Effector memory CD4-positive, alpha-beta T cell (primary cell): ENCODE data around the gene HLA-DOA.

Source experiments
- DNase-seq, 3 donors: peaks; one replicate each; pipeline ENCODE4 v3.0.0-alpha.2; 2020
- H3K27ac ChIP-seq: 2 replicates; pipeline ENCODE4 v1.7.0; 2013; ENCODE audit warnings: mild to moderate bottlenecking, low read length, moderate library complexity; ENCODE audit not compliant: insufficient read depth, poor library complexity, severe bottlenecking
- H3K27me3 ChIP-seq: replicated peaks from 2 replicates; pipeline ENCODE4 v1.7.0; 2013; ENCODE audit warnings: mild to moderate bottlenecking, low read length; ENCODE audit not compliant: insufficient read depth, control insufficient read depth, poor library complexity, severe bottlenecking
- H3K36me3 ChIP-seq: 2 replicates; pipeline ENCODE4 v1.7.0; 2013; ENCODE audit warnings: mild to moderate bottlenecking, low read length, moderate library complexity; ENCODE audit not compliant: control insufficient read depth, insufficient read depth
- H3K4me1 ChIP-seq: 2 replicates; pipeline ENCODE4 v1.7.0; 2013; ENCODE audit warnings: low read length, mild to moderate bottlenecking; ENCODE audit not compliant: control insufficient read depth, insufficient read depth, poor library complexity, severe bottlenecking
- H3K4me3 ChIP-seq: 2 replicates; pipeline ENCODE4 v1.7.0; 2013; ENCODE audit warnings: low read length, low read depth, mild to moderate bottlenecking; ENCODE audit not compliant: insufficient read depth, poor library complexity, severe bottlenecking
- H3K9me3 ChIP-seq: 2 replicates; pipeline ENCODE4 v1.7.0; 2013; ENCODE audit warnings: mild to moderate bottlenecking, low read length, moderate library complexity; ENCODE audit not compliant: control insufficient read depth

HLA-DOA gene

DNA sequence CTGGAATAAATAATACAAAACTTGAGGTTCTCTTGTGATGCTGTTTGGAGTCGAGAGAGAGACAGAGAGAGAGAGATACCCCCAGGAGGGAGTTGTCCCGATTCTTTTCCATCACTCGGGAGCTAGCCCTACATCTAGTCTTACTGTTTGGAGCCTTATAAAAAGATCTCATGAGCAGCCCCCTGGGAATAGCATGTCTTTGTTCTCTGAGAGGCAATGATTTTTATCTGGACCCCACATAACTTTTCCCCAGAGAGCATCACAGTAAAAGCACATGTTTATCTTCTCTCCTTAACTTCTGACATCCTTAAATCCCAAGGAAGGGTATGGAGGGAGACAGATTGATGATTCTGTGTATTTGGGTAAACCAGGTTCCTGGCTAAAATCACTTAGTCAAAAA is 20.9 kb upstream of the HLA-DOA start:
- H3K36me3 ChIP-seq: no peaks in the 10 kb centered on the region
- DNase-seq: no peak
- no peaks in the 10 kb centered on the region for H3K27me3 ChIP-seq
- H3K4me1 ChIP-seq: no peaks in the 10 kb centered on the region
- H3K9me3 ChIP-seq: no peaks in the 10 kb centered on the region
- no peak overlapping the region for H3K4me3 ChIP-seq
- H3K27ac ChIP-seq: no peak overlapping the region

DNA sequence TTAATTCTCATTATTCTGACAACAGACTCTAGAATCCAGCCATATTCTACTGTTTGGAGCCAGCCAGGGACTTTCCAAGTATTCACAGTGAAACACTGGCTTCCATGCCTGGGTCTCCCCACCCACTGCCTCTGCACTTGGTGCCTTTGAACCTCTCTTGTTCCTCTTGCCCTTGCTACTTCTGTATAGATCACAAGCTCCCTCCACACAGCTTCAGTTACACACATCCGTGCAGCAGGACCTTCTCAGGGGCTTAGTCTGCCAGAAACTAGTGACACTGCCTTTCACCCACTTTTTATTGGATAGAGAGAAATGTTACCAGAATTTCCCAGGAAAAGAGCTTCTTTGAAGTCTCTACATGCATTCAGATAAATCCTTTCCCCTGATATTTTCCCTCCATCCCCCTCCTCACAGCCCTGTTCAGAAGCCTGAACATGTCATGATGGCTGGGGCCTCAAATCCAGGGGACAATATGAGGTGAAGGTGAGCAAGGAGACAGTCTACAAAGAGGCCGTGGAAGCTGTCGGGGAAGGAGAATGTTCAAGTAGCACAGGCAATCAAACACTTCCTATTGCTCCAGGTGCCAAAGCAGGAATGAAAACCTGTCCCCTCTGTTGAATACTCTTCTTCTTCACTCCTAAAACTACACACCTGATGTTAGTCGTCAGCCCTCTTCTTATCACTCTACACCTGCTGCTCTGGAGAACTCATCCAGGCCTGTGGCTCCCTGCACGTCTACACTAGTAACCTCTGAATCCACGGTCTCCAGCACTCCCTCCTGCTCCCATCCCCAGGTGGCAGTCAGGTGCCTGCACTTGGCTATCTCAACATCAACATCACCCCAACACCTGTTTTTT is 20.2 kb upstream of the HLA-DOA start:
- H3K27ac ChIP-seq: no peak overlapping the region
- H3K4me1 ChIP-seq: no peaks in the 10 kb centered on the region
- H3K36me3 ChIP-seq: no peaks in the 10 kb centered on the region
- H3K4me3 ChIP-seq: no peak overlapping the region
- DNase-seq: no peak
- H3K9me3 ChIP-seq: no peaks in the 10 kb centered on the region
- H3K27me3 ChIP-seq: no peaks in the 10 kb centered on the region

DNA sequence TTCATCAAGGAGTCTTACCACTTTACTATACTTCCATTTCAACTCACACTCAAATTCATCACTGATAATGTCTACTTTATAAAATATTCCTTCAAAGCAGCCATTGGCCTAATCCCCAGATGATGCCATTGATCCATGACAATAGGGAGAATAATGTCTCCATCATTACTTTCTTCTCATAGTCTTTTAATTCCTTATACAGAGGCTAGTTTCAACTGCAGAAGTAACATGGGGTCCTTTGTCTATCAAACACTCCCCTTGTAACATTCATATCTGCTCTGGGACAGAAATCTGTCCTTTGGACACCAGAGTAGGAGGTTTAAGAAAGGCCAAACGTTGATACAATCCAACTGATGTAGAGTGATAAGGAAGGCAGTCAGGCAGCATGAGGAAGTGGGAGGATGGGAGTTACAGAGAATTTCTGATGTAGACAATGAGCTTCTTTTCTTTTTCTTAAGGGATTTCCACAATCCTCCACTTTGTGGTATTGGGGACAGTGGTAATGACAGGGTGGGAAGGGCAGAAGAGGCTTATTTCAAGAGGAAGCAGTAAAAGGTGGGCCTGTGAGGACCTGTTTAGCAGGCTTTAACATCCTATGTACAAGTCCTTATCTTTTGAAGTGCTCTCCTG is 18.9 kb upstream of the HLA-DOA start:
- H3K4me3 ChIP-seq: no peak overlapping the region
- no peak overlapping the region for H3K27ac ChIP-seq
- no peak for DNase-seq
- H3K27me3 ChIP-seq: no peaks in the 10 kb centered on the region
- no peaks in the 10 kb centered on the region for H3K9me3 ChIP-seq
- H3K36me3 ChIP-seq: no peaks in the 10 kb centered on the region
- no peaks in the 10 kb centered on the region for H3K4me1 ChIP-seq

DNA sequence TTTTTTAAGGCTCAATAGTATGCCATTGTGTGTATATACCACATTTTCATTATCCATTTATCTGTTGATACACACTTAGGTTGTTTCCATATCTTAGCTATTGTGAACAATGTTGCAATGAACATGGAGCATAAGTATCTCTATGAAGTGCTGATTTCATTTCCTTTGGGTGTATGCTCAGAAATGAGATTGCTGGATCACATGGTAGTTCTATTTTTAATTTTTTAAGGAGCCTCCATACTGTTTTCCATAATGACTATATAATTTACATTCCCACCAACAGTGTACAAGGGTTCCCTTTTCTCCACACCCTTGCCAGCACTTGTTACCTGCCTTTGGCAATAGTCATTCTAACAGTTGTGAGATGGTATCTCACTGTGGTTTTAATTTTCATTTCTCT is 15.1 kb upstream of the HLA-DOA start:
- H3K4me1 ChIP-seq: no peaks in the 10 kb centered on the region
- no peaks in the 10 kb centered on the region for H3K9me3 ChIP-seq
- H3K36me3 ChIP-seq: no peaks in the 10 kb centered on the region
- no peak for DNase-seq
- no peak overlapping the region for H3K4me3 ChIP-seq
- H3K27me3 ChIP-seq: no peaks in the 10 kb centered on the region
- H3K27ac ChIP-seq: no peak overlapping the region

DNA sequence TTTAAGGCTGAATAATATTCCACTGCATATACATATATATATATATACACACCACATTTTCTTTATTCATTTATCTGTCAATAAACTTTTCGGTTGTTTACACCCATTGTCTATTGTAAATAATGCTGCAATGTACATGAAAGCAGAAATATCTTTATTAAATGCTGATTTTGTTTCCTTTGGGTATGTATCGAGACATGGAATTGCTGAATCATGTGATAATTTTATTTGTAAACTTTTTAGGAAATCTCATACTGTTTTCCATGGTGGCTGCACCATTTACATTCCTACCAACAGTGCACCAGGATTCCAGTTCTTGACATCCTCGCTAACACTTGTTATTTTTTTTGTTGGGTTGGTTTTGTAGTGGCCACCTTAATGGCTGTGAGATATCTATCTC is 14.1 kb upstream of the HLA-DOA start:
- H3K36me3 ChIP-seq: no peaks in the 10 kb centered on the region
- no peaks in the 10 kb centered on the region for H3K9me3 ChIP-seq
- no peaks in the 10 kb centered on the region for H3K27me3 ChIP-seq
- H3K4me3 ChIP-seq: no peak overlapping the region
- H3K4me1 ChIP-seq: no peaks in the 10 kb centered on the region
- DNase-seq: no peak
- no peak overlapping the region for H3K27ac ChIP-seq

DNA sequence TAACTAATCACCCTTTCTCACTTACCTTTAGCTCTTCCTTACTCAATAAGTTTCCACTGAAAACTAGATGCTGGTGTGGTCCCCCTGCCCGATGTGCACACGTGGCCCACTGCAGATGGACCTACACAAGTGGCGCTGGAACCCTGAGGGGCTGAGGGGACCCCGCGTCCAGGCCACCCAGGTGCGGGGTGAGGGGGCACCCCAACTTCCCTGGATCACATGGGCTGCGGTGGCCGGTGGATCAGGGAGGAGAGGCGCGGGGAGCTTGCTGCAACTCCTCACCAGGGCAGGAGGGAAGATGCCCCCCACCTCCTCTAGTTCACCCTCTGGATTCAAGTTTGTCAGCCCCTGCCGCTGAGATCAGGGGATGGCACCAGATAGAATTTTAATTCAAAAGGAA is 12.5 kb upstream of the HLA-DOA start:
- DNase-seq: no peak
- Histone ChIP-seq H3K27me3 (no peaks in the 10 kb centered on the region), H3K36me3 (no peaks in the 10 kb centered on the region), H3K9me3 (no peaks in the 10 kb centered on the region), H3K27ac (no peak overlapping the region), H3K4me3 (no peak overlapping the region), H3K4me1 (no peaks in the 10 kb centered on the region)

DNA sequence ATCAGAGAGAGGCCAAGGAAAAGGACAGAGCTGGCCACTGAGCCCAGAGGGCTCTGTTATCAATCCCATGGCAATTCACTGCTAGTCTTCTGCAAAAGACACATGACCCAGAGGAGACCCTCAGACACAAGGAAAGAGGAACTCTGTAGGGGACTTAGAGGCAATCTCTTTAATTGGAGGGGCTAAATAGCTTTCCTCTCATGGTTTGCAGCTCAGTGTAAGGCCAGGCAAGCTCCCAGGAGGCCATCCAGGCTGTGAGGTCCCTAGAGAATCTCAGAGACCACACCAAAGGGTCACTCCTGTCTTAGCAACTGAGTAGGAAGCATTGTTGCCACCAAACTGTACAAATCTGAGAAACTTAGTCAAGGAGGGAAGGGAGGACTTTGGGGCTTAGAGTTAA is 10.0 kb upstream of the HLA-DOA start:
- DNase-seq: no peak
- Histone ChIP-seq H3K9me3 (no peaks in the 10 kb centered on the region), H3K27me3 (no peaks in the 10 kb centered on the region), H3K27ac (no peak overlapping the region), H3K4me3 (no peak overlapping the region), H3K4me1 (no peaks in the 10 kb centered on the region), H3K36me3 (no peaks in the 10 kb centered on the region)

DNA sequence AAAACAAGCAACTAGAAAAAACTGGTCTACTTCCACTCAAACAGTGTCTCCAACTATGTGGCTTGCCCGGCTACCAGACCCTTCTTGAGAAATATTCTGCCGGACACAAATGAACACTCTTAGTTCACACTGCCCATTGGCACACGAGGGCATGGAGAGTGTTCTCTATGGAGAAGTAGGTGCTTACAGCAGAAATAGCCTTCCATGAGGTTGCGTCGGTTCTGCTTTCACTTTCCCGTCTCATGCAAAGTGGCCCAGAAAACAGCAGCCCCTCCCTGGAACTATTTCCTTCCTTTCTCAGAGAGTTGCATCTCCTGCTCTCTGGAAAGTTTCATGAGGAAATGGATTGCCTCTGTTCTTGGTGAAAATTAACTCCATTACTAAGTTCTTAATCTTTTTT is 9.5 kb upstream of the HLA-DOA start:
- H3K4me3 ChIP-seq: peak overlapping the region; percentile 35

DNA sequence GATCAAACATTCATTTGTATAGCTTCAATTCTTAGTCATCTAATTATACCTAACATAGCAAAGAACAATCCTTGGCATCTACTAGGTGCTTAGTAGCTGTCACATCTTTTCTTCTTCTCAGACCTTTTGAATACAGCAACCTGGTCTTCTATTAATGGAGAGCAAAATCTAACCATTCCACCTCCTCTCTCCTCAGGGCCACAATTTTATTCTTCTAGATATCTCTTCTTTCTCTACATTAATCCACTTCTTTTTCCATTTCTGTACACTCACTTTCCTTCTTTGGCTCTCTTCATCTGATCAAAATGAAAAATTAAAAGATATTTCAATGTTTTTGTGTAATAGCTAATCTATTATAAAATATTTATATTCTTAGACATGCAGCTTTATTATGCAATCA is 9.0 kb upstream of the HLA-DOA start:
- no peaks in the 10 kb centered on the region for H3K36me3 ChIP-seq
- no peaks in the 10 kb centered on the region for H3K4me1 ChIP-seq
- DNase-seq: no peak
- peaks cover 6% of the 10 kb centered on the region for H3K27me3 ChIP-seq
- no peak overlapping the region for H3K4me3 ChIP-seq
- no peaks in the 10 kb centered on the region for H3K9me3 ChIP-seq
- no peak overlapping the region for H3K27ac ChIP-seq

More for the DNA sequence above, 9.5 kb upstream of the HLA-DOA start:
- Histone ChIP-seq H3K9me3 (no peaks in the 10 kb centered on the region), H3K4me1 (no peaks in the 10 kb centered on the region), H3K27me3 (peaks cover 3% of the 10 kb centered on the region), H3K27ac (no peak overlapping the region), H3K36me3 (no peaks in the 10 kb centered on the region)
- DNase-seq: no peak

DNA sequence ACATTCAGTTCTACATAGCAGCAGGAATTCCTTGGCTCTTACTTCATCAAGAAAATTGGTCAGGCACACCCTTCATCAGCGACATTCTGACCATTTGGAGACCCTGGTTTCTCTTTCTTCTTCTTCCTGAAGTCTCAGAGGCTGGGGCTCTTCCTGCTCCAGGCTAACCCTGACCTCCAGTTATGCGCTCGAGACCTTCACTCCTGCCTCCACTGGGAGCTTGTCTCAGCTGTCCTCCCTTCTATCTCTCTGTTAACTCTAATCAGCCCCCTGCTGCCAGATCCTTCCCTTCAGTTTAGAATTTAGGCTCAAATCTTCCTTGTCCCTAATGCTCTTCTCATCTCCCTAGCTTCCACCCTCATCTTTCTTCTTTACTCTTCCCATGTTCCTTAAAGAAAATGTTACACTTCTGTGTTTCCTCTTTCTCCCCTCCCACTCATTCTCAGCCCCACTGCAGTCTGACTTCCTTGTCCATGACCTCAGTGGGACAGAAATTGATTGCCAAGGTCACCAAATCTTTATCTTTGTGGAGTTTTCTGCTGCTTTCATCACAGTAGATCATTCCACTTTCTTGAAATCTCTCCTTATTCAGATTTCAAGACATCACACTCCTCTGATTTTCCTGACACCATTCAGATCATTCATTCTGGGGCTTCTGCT is 8.4 kb upstream of the HLA-DOA start:
- Histone ChIP-seq H3K9me3 (no peaks in the 10 kb centered on the region), H3K27me3 (peaks cover 8% of the 10 kb centered on the region), H3K4me3 (no peak overlapping the region), H3K4me1 (no peaks in the 10 kb centered on the region), H3K36me3 (no peaks in the 10 kb centered on the region), H3K27ac (no peak overlapping the region)
- DNase-seq: no peak
